ENCODE measurements around the gene PRRT1.
A peak's percentile ranks its signal among the peaks of the same experiment; 100 is the strongest.

GRCh38 chr6:32154514-32155161, 2.9 kb upstream of the PRRT1 start:
- peak; percentile 36 to 74 (median 58) for TF ChIP-seq CTCF (IDR thresholded peaks at IDR 0.05)
- TF ChIP-seq POLR2AphosphoS5 (IDR thresholded peaks at IDR 0.05), result no peak

All from upper lobe of left lung (tissue), 4 donors.